GM23338 (cell line): Measurements from ENCODE around the gene SPC24. TPM values are rescaled to one million over a fixed set of nuclear protein-coding genes. Genes with fewer than 3 reads are reported as not detected.

Experiments used
- ATAC-seq: fragments of 200-7000 bp; cut with Tn5 transposase; 3 replicates; pipeline ENCODE4 v1.9.1; 2020
- DNase-seq: peaks from one replicate; pipeline ENCODE4 v3.0.0-alpha.2; 2015; ENCODE audit warnings: low spot score
- H2AFZ ChIP-seq: fragments of 200-600 bp; sonication (generic); 2 replicates; pipeline ENCODE4 v1.8.0; 2016; ENCODE audit warnings: antibody characterized with exemption, mild to moderate bottlenecking, moderate library complexity
- H3F3A ChIP-seq: fragments of 200-600 bp; sonication (generic); replicated peaks from 2 replicates; pipeline ENCODE4 v1.8.0; 2017; ENCODE audit warnings: antibody characterized with exemption, mixed run types, low read depth
- H3K27ac ChIP-seq: fragments of 200-600 bp; sonication (generic); 2 replicates; pipeline ENCODE4 v1.6.1; 2016; ENCODE audit warnings: low read depth
- H3K27me3 ChIP-seq: fragments of 200-600 bp; sonication (generic); 2 replicates; pipeline ENCODE4 v1.8.0; 2016; ENCODE audit warnings: mild to moderate bottlenecking, mixed run types, moderate library complexity; ENCODE audit not compliant: insufficient read depth
- H3K36me3 ChIP-seq: fragments of 200-600 bp; sonication (generic); 2 replicates; pipeline ENCODE4 v1.8.0; 2016; ENCODE audit warnings: mild to moderate bottlenecking; ENCODE audit not compliant: insufficient read depth
- H3K4me1 ChIP-seq: fragments of 200-600 bp; sonication (generic); 2 replicates; pipeline ENCODE4 v1.8.0; 2016; ENCODE audit warnings: mild to moderate bottlenecking, moderate library complexity; ENCODE audit not compliant: insufficient read depth
- H3K4me2 ChIP-seq: fragments of 200-600 bp; sonication (generic); 2 replicates; pipeline ENCODE4 v1.7.1; 2017; ENCODE audit warnings: mixed run types
- H3K4me3 ChIP-seq: fragments of 200-600 bp; sonication (generic); 2 replicates; pipeline ENCODE4 v1.6.1; 2016; ENCODE audit warnings: mixed run types
- H3K79me2 ChIP-seq: fragments of 200-600 bp; sonication (generic); replicated peaks from 2 replicates; pipeline ENCODE4 v1.8.0; 2017; ENCODE audit warnings: mild to moderate bottlenecking; ENCODE audit not compliant: insufficient read depth
- H3K9me2 ChIP-seq: fragments of 200-600 bp; sonication (generic); 2 replicates; pipeline ENCODE4 v1.8.0; 2017; ENCODE audit not compliant: insufficient read depth
- H4K20me1 ChIP-seq: fragments of 200-600 bp; sonication (generic); replicated peaks from 2 replicates; pipeline ENCODE4 v1.8.0; 2017; ENCODE audit warnings: mild to moderate bottlenecking; ENCODE audit not compliant: insufficient read depth
- H3K27ac Mint-ChIP-seq: 2 replicates; pipeline ENCODE4 v1.8.0; 2020; ENCODE audit warnings: inconsistent platforms, mild to moderate bottlenecking, moderate library complexity, mixed read lengths
- H3K27me3 Mint-ChIP-seq: 3 replicates; pipeline ENCODE4 v1.8.0; 2022; ENCODE audit warnings: low read depth, mild to moderate bottlenecking, moderate library complexity, mixed read lengths, inconsistent platforms; ENCODE audit not compliant: insufficient read depth, poor library complexity
- H3K36me3 Mint-ChIP-seq: 3 replicates; pipeline ENCODE4 v1.8.0; 2021; ENCODE audit warnings: low read depth, mild to moderate bottlenecking, inconsistent platforms, moderate library complexity, mixed read lengths
- H3K4me1 Mint-ChIP-seq: 3 replicates; pipeline ENCODE4 v1.8.0; 2020; ENCODE audit warnings: mild to moderate bottlenecking, inconsistent platforms, mixed read lengths
- H3K4me3 Mint-ChIP-seq: 3 replicates; pipeline ENCODE4 v1.8.0; 2021; ENCODE audit warnings: moderate library complexity, mild to moderate bottlenecking, inconsistent platforms, mixed read lengths
- H3K9me3 Mint-ChIP-seq: 3 replicates; pipeline ENCODE4 v1.8.0; 2020; ENCODE audit warnings: moderate library complexity, mild to moderate bottlenecking, inconsistent platforms, mixed read lengths
- CREB1 ChIP-seq: fragments of 250-450 bp; sonication (Bioruptor Pico); IDR thresholded peaks from 2 replicates; pipeline ENCODE4 v1.5.0; 2020; ENCODE audit warnings: low read depth, mild to moderate bottlenecking, moderate library complexity
- EZH2 ChIP-seq: fragments of 200-600 bp; sonication (generic); IDR thresholded peaks from one replicate; pipeline ENCODE4 v1.8.0; 2017; ENCODE audit warnings: antibody characterized with exemption, mild to moderate bottlenecking, low read depth; ENCODE audit not compliant: unreplicated experiment
- JUNB ChIP-seq: IDR thresholded peaks from one replicate; pipeline ENCODE4 v1.6.1; 2016; ENCODE audit warnings: antibody characterized with exemption; ENCODE audit not compliant: unreplicated experiment
- POLR2AphosphoS5 ChIP-seq: IDR thresholded peaks from 2 replicates; pipeline ENCODE4 v1.6.1; 2016; ENCODE audit warnings: antibody characterized with exemption, low read depth
- REST ChIP-seq: IDR thresholded peaks from one replicate; pipeline ENCODE4 v1.6.1; 2018; ENCODE audit warnings: antibody characterized with exemption; ENCODE audit not compliant: unreplicated experiment
- STAT1 ChIP-seq: IDR thresholded peaks from one replicate; pipeline ENCODE4 v1.6.1; 2016; ENCODE audit warnings: antibody characterized with exemption; ENCODE audit not compliant: unreplicated experiment
- ZNF114 ChIP-seq: fragments of 250-450 bp; sonication (Bioruptor Pico); IDR thresholded peaks from 2 replicates; pipeline ENCODE4 v1.5.0; 2020; ENCODE audit warnings: mild to moderate bottlenecking, moderate library complexity
- ZNF331 ChIP-seq: fragments of 250-450 bp; sonication (Bioruptor Pico); IDR thresholded peaks from 2 replicates; pipeline ENCODE4 v1.5.0; 2020; ENCODE audit warnings: low read depth, mild to moderate bottlenecking, moderate library complexity
- polyA plus RNA-seq: library from polyadenylated mRNA; unstranded; fragments of >200 nt; fragmentation: Nextera tagmentation; extraction: Ambion mirVana; gene quantifications from 2 replicates; pipeline ENCODE4 v1.2.1, GENCODE V29; 2016
- total RNA-seq: library from RNA; depleted of rRNA; stranded (reverse); fragments of >200 nt; shearing (Covaris generic); gene quantifications from 2 replicates; pipeline ENCODE4 v1.2.3, GENCODE V29; 2014
- TF ChIP-seq, protein P1 (sequence below): fragments of 250-450 bp; sonication (Bioruptor Pico); IDR thresholded peaks from 2 replicates; pipeline ENCODE4 v1.5.0; 2020; ENCODE audit warnings: mild to moderate bottlenecking, moderate library complexity
- TF ChIP-seq, protein P2 (sequence below): IDR thresholded peaks from 2 replicates; pipeline ENCODE4 v1.6.1; 2016; ENCODE audit warnings: antibody characterized with exemption
- TF ChIP-seq, protein P3 (sequence below), 2 experiments: fragments of 200-600 bp in 1 of 2; sonication (generic) in 1 of 2; conservative IDR thresholded peaks; 2 replicates each; pipeline versions ENCODE4 v1.5.1 to v1.6.1; 2016 to 2017; ENCODE audit warnings: antibody characterized with exemption in 2 of 2, low read depth in 2 of 2, mild to moderate bottlenecking in 2 of 2, moderate library complexity in 1 of 2

SPC24 gene
- total and polyA plus RNA-seq, 2 experiments from 2014 or later: 38.7 to 40.6 TPM

GRCh38 chr19:11111117-11111770 is 44.3 kb downstream of the SPC24 start:
- Mint-ChIP-seq H3K27ac (no peak overlapping the region), H3K4me1 (no peaks in the 10 kb centered on the region), H3K27me3 (peaks cover 15% of the 10 kb centered on the region), H3K36me3 (peaks cover 99% of the 10 kb centered on the region), H3K4me3 (no peak overlapping the region), H3K9me3 (no peaks in the 10 kb centered on the region; the same call in 2 of the 3 replicates)
- H3K4me2 ChIP-seq: no peak overlapping the region
- no peak overlapping the region for H2AFZ ChIP-seq
- H3K4me3 ChIP-seq: no peak overlapping the region
- DNase-seq: no peak
- no peaks in the 10 kb centered on the region for H3K4me1 ChIP-seq
- no peak for ATAC-seq
- H3K79me2 ChIP-seq: peaks cover 57% of the 10 kb centered on the region
- TF ChIP-seq ZNF114 (no peak), POLR2AphosphoS5 (no peak), CREB1 (no peak), STAT1 (no peak), REST (no peak), EZH2 (no peak), ZNF331 (CRISPR knock-in tag) (no peak), JUNB (no peak)
- TF ChIP-seq, protein P1, sequence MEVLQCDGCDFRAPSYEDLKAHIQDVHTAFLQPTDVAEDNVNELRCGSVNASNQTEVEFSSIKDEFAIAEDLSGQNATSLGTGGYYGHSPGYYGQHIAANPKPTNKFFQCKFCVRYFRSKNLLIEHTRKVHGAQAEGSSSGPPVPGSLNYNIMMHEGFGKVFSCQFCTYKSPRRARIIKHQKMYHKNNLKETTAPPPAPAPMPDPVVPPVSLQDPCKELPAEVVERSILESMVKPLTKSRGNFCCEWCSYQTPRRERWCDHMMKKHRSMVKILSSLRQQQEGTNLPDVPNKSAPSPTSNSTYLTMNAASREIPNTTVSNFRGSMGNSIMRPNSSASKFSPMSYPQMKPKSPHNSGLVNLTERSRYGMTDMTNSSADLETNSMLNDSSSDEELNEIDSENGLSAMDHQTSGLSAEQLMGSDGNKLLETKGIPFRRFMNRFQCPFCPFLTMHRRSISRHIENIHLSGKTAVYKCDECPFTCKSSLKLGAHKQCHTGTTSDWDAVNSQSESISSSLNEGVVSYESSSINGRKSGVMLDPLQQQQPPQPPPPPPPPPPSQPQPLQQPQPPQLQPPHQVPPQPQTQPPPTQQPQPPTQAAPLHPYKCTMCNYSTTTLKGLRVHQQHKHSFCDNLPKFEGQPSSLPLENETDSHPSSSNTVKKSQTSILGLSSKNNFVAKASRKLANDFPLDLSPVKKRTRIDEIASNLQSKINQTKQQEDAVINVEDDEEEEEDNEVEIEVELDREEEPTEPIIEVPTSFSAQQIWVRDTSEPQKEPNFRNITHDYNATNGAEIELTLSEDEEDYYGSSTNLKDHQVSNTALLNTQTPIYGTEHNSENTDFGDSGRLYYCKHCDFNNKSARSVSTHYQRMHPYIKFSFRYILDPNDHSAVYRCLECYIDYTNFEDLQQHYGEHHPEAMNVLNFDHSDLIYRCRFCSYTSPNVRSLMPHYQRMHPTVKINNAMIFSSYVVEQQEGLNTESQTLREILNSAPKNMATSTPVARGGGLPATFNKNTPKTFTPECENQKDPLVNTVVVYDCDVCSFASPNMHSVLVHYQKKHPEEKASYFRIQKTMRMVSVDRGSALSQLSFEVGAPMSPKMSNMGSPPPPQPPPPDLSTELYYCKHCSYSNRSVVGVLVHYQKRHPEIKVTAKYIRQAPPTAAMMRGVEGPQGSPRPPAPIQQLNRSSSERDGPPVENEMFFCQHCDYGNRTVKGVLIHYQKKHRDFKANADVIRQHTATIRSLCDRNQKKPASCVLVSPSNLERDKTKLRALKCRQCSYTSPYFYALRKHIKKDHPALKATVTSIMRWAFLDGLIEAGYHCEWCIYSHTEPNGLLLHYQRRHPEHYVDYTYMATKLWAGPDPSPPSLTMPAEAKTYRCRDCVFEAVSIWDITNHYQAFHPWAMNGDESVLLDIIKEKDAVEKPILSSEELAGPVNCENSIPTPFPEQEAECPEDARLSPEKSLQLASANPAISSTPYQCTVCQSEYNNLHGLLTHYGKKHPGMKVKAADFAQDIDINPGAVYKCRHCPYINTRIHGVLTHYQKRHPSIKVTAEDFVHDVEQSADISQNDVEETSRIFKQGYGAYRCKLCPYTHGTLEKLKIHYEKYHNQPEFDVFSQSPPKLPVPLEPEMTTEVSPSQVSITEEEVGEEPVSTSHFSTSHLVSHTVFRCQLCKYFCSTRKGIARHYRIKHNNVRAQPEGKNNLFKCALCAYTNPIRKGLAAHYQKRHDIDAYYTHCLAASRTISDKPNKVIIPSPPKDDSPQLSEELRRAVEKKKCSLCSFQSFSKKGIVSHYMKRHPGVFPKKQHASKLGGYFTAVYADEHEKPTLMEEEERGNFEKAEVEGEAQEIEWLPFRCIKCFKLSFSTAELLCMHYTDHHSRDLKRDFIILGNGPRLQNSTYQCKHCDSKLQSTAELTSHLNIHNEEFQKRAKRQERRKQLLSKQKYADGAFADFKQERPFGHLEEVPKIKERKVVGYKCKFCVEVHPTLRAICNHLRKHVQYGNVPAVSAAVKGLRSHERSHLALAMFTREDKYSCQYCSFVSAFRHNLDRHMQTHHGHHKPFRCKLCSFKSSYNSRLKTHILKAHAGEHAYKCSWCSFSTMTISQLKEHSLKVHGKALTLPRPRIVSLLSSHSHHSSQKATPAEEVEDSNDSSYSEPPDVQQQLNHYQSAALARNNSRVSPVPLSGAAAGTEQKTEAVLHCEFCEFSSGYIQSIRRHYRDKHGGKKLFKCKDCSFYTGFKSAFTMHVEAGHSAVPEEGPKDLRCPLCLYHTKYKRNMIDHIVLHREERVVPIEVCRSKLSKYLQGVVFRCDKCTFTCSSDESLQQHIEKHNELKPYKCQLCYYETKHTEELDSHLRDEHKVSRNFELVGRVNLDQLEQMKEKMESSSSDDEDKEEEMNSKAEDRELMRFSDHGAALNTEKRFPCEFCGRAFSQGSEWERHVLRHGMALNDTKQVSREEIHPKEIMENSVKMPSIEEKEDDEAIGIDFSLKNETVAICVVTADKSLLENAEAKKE (CRISPR knock-in tag): no peak
- TF ChIP-seq, protein P2, sequence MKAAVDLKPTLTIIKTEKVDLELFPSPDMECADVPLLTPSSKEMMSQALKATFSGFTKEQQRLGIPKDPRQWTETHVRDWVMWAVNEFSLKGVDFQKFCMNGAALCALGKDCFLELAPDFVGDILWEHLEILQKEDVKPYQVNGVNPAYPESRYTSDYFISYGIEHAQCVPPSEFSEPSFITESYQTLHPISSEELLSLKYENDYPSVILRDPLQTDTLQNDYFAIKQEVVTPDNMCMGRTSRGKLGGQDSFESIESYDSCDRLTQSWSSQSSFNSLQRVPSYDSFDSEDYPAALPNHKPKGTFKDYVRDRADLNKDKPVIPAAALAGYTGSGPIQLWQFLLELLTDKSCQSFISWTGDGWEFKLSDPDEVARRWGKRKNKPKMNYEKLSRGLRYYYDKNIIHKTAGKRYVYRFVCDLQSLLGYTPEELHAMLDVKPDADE: no peak
- TF ChIP-seq, protein P3, sequence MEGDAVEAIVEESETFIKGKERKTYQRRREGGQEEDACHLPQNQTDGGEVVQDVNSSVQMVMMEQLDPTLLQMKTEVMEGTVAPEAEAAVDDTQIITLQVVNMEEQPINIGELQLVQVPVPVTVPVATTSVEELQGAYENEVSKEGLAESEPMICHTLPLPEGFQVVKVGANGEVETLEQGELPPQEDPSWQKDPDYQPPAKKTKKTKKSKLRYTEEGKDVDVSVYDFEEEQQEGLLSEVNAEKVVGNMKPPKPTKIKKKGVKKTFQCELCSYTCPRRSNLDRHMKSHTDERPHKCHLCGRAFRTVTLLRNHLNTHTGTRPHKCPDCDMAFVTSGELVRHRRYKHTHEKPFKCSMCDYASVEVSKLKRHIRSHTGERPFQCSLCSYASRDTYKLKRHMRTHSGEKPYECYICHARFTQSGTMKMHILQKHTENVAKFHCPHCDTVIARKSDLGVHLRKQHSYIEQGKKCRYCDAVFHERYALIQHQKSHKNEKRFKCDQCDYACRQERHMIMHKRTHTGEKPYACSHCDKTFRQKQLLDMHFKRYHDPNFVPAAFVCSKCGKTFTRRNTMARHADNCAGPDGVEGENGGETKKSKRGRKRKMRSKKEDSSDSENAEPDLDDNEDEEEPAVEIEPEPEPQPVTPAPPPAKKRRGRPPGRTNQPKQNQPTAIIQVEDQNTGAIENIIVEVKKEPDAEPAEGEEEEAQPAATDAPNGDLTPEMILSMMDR (conservative IDR thresholded peaks at IDR 0.05; ENCODE audit: low read depth in 2 of 2): no peak
- H3K9me2 ChIP-seq: no peaks in the 10 kb centered on the region
- no peaks in the 10 kb centered on the region for H3K27me3 ChIP-seq
- H3K27ac ChIP-seq: 0 out of 2 replicates have a peak overlapping the region, but pooled peaks have one; percentile 14
- H4K20me1 ChIP-seq: peaks cover 61% of the 10 kb centered on the region
- peaks cover 73% of the 10 kb centered on the region for H3F3A ChIP-seq
- peaks cover 79% of the 10 kb centered on the region for H3K36me3 ChIP-seq
